AG09309 (cell line): ENCODE results near the gene PKN2.

Experiments used
- DNase-seq: peaks from one replicate; pipeline ENCODE4 v3.0.0-alpha.2; 2010; ENCODE audit warnings: low read depth
- H3K4me3 ChIP-seq: 2 replicates; pipeline ENCODE4 v1.5.1; 2011; ENCODE audit warnings: mild to moderate bottlenecking, low read depth, low read length, moderate library complexity; ENCODE audit not compliant: control insufficient read depth
- TF ChIP-seq, protein P1 (sequence below): IDR thresholded peaks from 2 replicates; pipeline ENCODE4 v1.5.1; 2011; ENCODE audit warnings: mild to moderate bottlenecking, low read depth, low read length, inconsistent platforms; ENCODE audit not compliant: insufficient read depth, control insufficient read depth; ENCODE audit errors: missing control alignments

Gene PKN2

DNA sequence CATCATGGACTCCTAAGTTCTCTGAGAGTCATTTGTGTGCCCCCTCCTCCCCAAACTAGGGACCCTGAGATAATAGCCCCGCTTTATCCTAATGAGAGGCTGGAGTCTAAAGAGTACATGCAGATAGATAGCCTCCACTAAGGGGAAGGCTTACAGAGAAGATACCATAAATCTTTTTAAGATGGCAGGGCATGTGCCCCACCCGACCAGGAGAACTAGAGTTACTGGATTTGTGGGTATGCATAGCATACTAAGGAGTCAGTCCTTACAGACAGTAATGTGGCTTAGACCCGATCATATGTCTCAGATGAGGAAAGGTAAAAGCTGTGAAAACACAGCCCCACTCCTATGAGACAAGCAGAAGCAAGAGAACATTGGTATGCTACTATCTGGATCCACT, 25.7 kb upstream of the PKN2 start:
- H3K4me3 ChIP-seq, result no peak overlapping the region
- TF ChIP-seq, protein P1, sequence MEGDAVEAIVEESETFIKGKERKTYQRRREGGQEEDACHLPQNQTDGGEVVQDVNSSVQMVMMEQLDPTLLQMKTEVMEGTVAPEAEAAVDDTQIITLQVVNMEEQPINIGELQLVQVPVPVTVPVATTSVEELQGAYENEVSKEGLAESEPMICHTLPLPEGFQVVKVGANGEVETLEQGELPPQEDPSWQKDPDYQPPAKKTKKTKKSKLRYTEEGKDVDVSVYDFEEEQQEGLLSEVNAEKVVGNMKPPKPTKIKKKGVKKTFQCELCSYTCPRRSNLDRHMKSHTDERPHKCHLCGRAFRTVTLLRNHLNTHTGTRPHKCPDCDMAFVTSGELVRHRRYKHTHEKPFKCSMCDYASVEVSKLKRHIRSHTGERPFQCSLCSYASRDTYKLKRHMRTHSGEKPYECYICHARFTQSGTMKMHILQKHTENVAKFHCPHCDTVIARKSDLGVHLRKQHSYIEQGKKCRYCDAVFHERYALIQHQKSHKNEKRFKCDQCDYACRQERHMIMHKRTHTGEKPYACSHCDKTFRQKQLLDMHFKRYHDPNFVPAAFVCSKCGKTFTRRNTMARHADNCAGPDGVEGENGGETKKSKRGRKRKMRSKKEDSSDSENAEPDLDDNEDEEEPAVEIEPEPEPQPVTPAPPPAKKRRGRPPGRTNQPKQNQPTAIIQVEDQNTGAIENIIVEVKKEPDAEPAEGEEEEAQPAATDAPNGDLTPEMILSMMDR, result no peak
- DNase-seq, result no peak

DNA sequence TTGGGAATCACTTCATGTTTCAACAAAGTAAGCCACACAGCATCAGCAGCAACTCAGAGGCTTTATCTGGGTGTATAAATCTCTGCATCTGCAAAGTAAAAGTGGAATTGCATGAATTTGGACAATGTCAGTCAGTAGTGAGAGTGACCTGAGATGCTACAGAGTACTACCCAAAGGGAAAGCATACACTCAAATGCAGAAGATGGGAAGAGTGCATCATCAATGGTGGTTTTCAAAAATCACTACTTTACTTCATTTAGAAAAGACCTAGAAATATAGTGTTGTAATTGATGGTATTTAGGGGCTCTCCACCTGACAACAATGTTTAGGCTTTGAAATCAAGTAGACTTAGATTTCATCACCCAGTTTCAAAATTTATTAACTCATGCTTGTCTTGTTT, 24.5 kb upstream of the PKN2 start:
- H3K4me3 ChIP-seq, result no peak overlapping the region
- DNase-seq, result no peak
- TF ChIP-seq, protein P1, result no peak

DNA sequence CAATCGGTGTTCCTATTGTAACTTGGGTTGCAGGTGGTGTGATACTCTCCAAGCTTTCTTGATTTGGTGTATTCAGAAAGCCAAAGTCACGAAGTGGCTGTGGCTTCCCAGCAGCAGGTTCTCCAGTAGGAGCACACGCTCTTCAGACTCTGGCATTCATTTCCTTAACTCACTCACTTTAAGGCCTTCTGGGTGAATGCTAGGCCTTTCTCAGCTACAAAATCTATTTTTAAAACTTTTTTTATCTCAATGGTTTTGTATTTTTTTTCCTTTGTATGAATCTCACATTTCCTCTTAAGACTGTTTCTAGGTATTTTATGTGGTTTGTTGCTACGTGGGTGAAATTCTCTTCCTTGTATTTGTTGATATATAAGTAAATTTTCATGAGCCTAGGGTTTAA, 22.9 kb upstream of the PKN2 start:
- DNase-seq, result no peak
- no peak overlapping the region for H3K4me3 ChIP-seq
- TF ChIP-seq, protein P1, result no peak

DNA sequence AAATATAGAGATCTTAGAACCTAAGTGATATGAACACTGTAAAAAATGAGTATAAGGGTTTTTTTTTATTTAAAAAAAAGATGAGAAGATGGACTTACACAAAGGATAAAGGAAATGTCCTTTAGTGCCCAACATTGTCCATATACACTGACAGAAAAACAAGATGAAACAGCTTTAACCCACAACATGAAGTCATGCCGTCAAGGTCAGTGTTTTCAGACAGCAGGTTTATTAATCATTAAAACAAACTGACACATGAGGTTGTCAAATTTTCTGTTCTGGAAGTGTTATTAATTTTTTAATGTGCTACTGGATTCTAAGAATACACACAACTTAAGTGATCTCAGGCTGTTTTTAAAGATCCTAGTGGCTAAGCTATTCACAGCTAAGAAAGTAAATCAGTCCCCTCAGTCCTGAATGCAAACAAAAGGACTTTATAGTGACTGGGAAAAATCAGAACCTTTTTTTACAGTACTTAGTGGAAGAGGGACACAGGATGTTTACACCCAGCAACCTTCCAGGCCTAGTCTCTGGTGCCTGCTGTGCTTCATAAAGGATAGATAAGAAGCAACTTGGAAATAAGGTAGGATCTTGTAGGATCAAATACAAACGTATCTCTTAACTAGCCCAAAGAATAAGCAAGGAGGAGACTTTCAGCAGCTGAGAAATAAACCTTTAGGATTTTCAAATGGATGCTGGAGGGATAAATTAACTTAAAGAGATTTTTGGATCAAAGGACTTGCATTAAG, 21.9 kb upstream of the PKN2 start:
- TF ChIP-seq, protein P1, result no peak
- H3K4me3 ChIP-seq, result no peak overlapping the region
- no peak for DNase-seq

DNA sequence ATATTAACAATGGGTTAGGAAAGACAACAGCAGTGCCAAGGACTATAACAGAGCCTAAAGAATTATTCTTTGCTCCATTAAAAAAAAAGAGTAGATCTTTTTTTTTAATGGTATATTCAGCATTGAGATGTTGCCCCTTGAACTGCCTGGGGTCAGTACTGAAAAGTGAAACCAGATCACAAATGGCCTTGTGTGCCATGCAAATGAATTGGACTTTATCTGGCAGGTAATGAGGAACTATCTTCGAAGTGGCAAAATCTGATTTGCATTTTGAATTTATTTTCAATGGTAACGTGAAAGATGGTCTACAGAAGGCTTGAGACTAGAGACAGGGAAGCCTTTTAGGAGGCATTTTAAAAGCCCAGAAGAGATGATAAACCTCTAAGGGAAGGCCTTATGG, 21.4 kb upstream of the PKN2 start:
- TF ChIP-seq, protein P1, result no peak
- H3K4me3 ChIP-seq, result no peak overlapping the region
- DNase-seq, result no peak

DNA sequence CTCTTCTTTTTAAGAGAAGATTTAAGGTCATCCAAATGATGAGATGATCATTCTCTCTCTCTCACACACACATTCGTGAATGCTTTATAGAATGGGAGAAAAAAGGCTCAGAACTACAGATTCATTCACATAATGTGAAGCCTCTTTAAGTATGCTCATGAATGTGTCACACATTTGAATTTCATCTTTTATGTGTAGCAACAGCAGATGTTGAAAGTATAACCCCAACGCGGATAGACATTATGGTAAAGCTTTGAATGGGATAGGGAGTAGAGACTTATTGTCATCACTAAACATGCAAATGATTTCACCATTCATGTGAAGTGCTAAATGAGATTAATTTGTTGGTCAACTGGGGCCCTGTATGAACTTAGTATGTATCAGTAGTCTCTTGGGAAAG, 15.7 kb upstream of the PKN2 start:
- DNase-seq, result no peak
- no peak overlapping the region for H3K4me3 ChIP-seq
- TF ChIP-seq, protein P1, result no peak
